WTC11 (cell line): ENCODE measurements around the gene RPTOR.

Source experiments
- CTCF ChIP-seq: fragments of 200-600 bp; IDR thresholded peaks from 2 replicates; pipeline ENCODE4 v1.8.0; 2022; ENCODE audit warnings: antibody characterized with exemption
- FOXP4 ChIP-seq: sonication (generic); formaldehyde crosslinking; IDR thresholded peaks from 2 replicates; pipeline ENCODE4 v1.8.0; 2022; ENCODE audit warnings: mild to moderate bottlenecking, missing genetic modification reagents
- NFYB ChIP-seq: sonication (generic); formaldehyde crosslinking; conservative IDR thresholded peaks from 2 replicates; pipeline ENCODE4 v1.8.0; 2022; ENCODE audit warnings: low read depth, missing genetic modification reagents
- TEAD1 ChIP-seq: sonication (generic); formaldehyde crosslinking; IDR thresholded peaks from 2 replicates; pipeline ENCODE4 v1.8.0; 2022; ENCODE audit warnings: mild to moderate bottlenecking, missing genetic modification reagents
- TF ChIP-seq, protein P1 (sequence below): sonication (generic); formaldehyde crosslinking; IDR thresholded peaks from 2 replicates; pipeline ENCODE4 v1.8.0; 2022; ENCODE audit warnings: mild to moderate bottlenecking, missing genetic modification reagents

DNA sequence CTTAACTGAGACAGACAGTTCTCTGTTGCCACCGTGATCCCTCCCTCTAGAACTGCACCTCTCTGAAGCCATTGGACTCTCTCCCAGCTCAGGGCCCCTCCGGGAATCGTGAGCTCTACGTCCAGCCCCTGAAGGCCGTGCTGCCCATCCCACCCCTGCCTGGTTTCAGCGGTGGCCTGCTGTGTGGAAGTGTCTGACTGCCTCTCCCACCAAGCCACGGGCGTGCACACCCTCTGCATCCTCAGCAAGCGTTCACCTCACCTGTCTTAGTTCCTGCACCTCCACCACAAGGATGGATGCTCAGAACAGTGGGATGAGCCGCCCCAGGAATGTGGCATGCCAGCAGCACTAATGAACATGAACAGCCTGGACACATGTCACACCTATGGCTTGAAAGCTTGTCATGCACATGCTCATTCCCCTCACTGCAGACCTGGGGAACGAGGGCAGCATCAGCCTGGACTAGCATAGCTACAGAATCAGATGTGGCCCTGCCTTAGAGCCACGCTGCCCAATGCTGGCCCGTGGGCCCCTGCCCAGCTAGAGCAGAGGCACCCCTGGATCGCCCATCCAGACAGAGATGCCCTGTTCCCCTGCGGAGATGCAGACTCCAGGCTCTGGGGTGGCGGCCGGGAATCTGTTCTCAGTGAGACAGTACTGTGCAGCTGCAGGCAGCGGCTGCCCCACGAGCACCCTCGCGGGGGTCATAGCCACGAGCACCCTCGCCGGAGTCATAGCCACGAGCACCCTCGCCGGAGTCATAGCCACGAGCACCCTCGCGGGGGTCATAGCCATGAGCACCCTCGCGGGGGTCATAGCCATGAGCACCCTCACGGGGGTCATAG is 373.3 kb downstream of the RPTOR start:
- TF ChIP-seq TEAD1 (CRISPR knock-in tag) (no peak), CTCF (no peak), NFYB (CRISPR knock-in tag) (no peak), FOXP4 (no peak)
- TF ChIP-seq, protein P1, sequence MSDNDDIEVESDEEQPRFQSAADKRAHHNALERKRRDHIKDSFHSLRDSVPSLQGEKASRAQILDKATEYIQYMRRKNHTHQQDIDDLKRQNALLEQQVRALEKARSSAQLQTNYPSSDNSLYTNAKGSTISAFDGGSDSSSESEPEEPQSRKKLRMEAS (CRISPR knock-in tag), result no peak
